K562 (cell line): Measurements from ENCODE around the gene BCL7B. TPM values are rescaled to one million over a fixed set of nuclear protein-coding genes. Genes with fewer than 3 reads are reported as not detected.
A peak's percentile ranks its signal among the peaks of the same experiment; 100 is the strongest.

Experiments
- DNMT1 ChIP-seq: fragments of 450-650 bp; IDR thresholded peaks from 2 replicates; pipeline ENCODE4 v1.6.1; 2016; ENCODE audit warnings: antibody characterized with exemption, mild to moderate bottlenecking
- EHMT2 ChIP-seq: fragments of 450-650 bp; IDR thresholded peaks from 2 replicates; pipeline ENCODE4 v1.6.1; 2018; ENCODE audit warnings: antibody characterized with exemption
- ETV5 ChIP-seq: sonication (generic); formaldehyde crosslinking; IDR thresholded peaks from 2 replicates; pipeline ENCODE4 v1.4.0; 2020; ENCODE audit warnings: low read depth, mild to moderate bottlenecking, missing genetic modification reagents
- FOXJ3 ChIP-seq: sonication (generic); formaldehyde crosslinking; IDR thresholded peaks from 2 replicates; pipeline ENCODE4 v1.4.0; 2020; ENCODE audit warnings: mild to moderate bottlenecking, missing genetic modification reagents
- GTF2E2 ChIP-seq: fragments of 200-800 bp; sonication (Bioruptor generic); IDR thresholded peaks from 2 replicates; pipeline ENCODE4 v1.6.1; 2016; ENCODE audit warnings: missing genetic modification characterization, missing compliant biosample characterization
- HLTF ChIP-seq: fragments of 450-650 bp; IDR thresholded peaks from 2 replicates; pipeline ENCODE4 v1.6.1; 2016
- KDM1A ChIP-seq, 2 experiments: fragments of 450-650 bp; IDR thresholded peaks; 2 replicates each; pipeline ENCODE4 v1.6.1; 2016; ENCODE audit warnings: mild to moderate bottlenecking in 2 of 2
- KLF13 ChIP-seq: fragments of 450-650 bp; IDR thresholded peaks from 2 replicates; pipeline ENCODE4 v1.6.1; 2016; ENCODE audit warnings: missing genetic modification characterization, low read depth, mild to moderate bottlenecking, missing compliant biosample characterization, moderate library complexity, borderline replicate concordance
- MECOM ChIP-seq: fragments of 250-450 bp; sonication (Bioruptor Pico); IDR thresholded peaks from 2 replicates; pipeline ENCODE4 v1.8.0; 2022; ENCODE audit warnings: inconsistent platforms
- MEF2D ChIP-seq: conservative IDR thresholded peaks from 2 replicates; pipeline ENCODE4 v1.6.1; 2016; ENCODE audit warnings: low read depth, missing genetic modification characterization, missing compliant biosample characterization
- MTA2 ChIP-seq: fragments of 450-650 bp; IDR thresholded peaks from 2 replicates; pipeline ENCODE4 v1.6.1; 2016; ENCODE audit warnings: low read depth
- NFRKB ChIP-seq: fragments of 450-650 bp; IDR thresholded peaks from 2 replicates; pipeline ENCODE4 v1.6.1; 2016; ENCODE audit warnings: low read depth
- PML ChIP-seq: IDR thresholded peaks from 2 replicates; pipeline ENCODE4 v1.6.1; 2012; ENCODE audit warnings: low read length, inconsistent platforms
- RB1 ChIP-seq: fragments of 450-650 bp; IDR thresholded peaks from 2 replicates; pipeline ENCODE4 v1.6.1; 2017; ENCODE audit warnings: low read depth, mild to moderate bottlenecking
- RBM25 ChIP-seq: fragments of 200-400 bp; formaldehyde crosslinking; IDR thresholded peaks from 2 replicates; pipeline ENCODE4 v1.6.1; 2018; ENCODE audit warnings: low read length, low read depth, moderate library complexity; ENCODE audit not compliant: severe bottlenecking
- RBM34 ChIP-seq: fragments of 200-400 bp; formaldehyde crosslinking; IDR thresholded peaks from 2 replicates; pipeline ENCODE4 v1.6.1; 2018; ENCODE audit warnings: low read length, borderline replicate concordance; ENCODE audit not compliant: insufficient read depth
- SMARCA4 ChIP-seq: fragments of 450-650 bp; IDR thresholded peaks from 2 replicates; pipeline ENCODE4 v1.6.1; 2016
- SPI1 ChIP-seq: IDR thresholded peaks from 2 replicates; pipeline ENCODE4 v1.6.1; 2011; ENCODE audit warnings: low read depth, low read length, control low read depth, borderline replicate concordance
- SREBF1 ChIP-seq: fragments of 150-350 bp; IDR thresholded peaks from 2 replicates; pipeline ENCODE4 v1.6.1; 2014; ENCODE audit warnings: antibody characterized with exemption, low read depth, low read length, borderline replicate concordance
- SUPT5H ChIP-seq: fragments of 450-650 bp; IDR thresholded peaks from 2 replicates; pipeline ENCODE4 v1.6.1; 2016
- TAL1 ChIP-seq: fragments of 450-650 bp; IDR thresholded peaks from 2 replicates; pipeline ENCODE4 v1.6.1; 2016; ENCODE audit warnings: mild to moderate bottlenecking
- TBP ChIP-seq: optimal IDR thresholded peaks from 2 replicates; pipeline ENCODE3; 2011; ENCODE audit warnings: low read depth, low read length, improper control_type of control experiment
- TEAD1 ChIP-seq, 2 experiments: fragments of 450-650 bp in 1 of 2; sonication (generic) in 1 of 2; formaldehyde crosslinking; IDR thresholded peaks; 2 replicates each; pipeline versions ENCODE4 v1.4.0 to v1.8.0; 2020 to 2022; ENCODE audit warnings: mild to moderate bottlenecking in 2 of 2, missing genetic modification reagents in 1 of 2
- ZBTB8A ChIP-seq: fragments of 450-650 bp; IDR thresholded peaks from 2 replicates; pipeline ENCODE4 v1.6.1; 2018; ENCODE audit warnings: mild to moderate bottlenecking, moderate library complexity; ENCODE audit not compliant: partially characterized antibody
- ZNF324 ChIP-seq: fragments of 250-450 bp; sonication (Bioruptor Pico); IDR thresholded peaks from 2 replicates; pipeline ENCODE4 v1.4.0; 2020; ENCODE audit warnings: mild to moderate bottlenecking
- ZNF830 ChIP-seq: fragments of 250-450 bp; sonication (Bioruptor Pico); IDR thresholded peaks from 2 replicates; pipeline ENCODE4 v1.5.0; 2021; ENCODE audit warnings: mild to moderate bottlenecking
- polyA plus RNA-seq, 8 experiments: library from polyadenylated mRNA; depleted of rRNA in 4 of 8; stranded (reverse) in 5 of 8; unstranded in 3 of 8; fragments of >200 nt; fragmentation: Nextera tagmentation in 2 of 8; fragmentation: Illumina TruSeq in 1 of 8; extraction: Ambion mirVana in 2 of 8; extraction: Trizol in 1 of 8; gene quantifications; 2 replicates each; pipeline versions ENCODE4 v1.2.1 to v1.2.3, GENCODE V29; 2011 to 2014; ENCODE audit warnings: inconsistent platforms in 1 of 8, missing spikeins in 1 of 8
- total RNA-seq, 7 experiments: library from RNA; depleted of rRNA in 6 of 7; stranded (reverse); fragments of >200 nt in 6 of 7; fragmentation: Illumina TruSeq in 2 of 7; extraction: Trizol in 2 of 7; gene quantifications; 2 replicates each; pipeline versions ENCODE4 v1.2.1 to v1.2.3, GENCODE V29; 2011 to 2021; ENCODE audit warnings: low replicate concordance in 1 of 7
- TF ChIP-seq, protein P1 (sequence below): sonication (generic); formaldehyde crosslinking; IDR thresholded peaks from 2 replicates; pipeline ENCODE4 v1.8.0; 2022; ENCODE audit warnings: missing genetic modification reagents, mild to moderate bottlenecking, borderline replicate concordance
- TF ChIP-seq, protein P2 (sequence below), 3 experiments: fragments of 200-800 bp in 1 of 3; sonication (Bioruptor generic) in 1 of 3; sonication (generic) in 1 of 3; formaldehyde crosslinking in 1 of 3; IDR thresholded peaks; 2 replicates each; pipeline versions ENCODE4 v1.6.1 to v1.8.0; 2016 to 2022; ENCODE audit warnings: mild to moderate bottlenecking in 2 of 3, missing compliant biosample characterization in 2 of 3, missing genetic modification characterization in 2 of 3, missing genetic modification reagents in 1 of 3

The BCL7B gene
- total and polyA plus RNA-seq, 9 of the 15 experiments (the other 6 are each of a cell fraction or from before 2014, with no cell fraction given): 10.0 to 73.2 (median 32.9) TPM

DNA sequence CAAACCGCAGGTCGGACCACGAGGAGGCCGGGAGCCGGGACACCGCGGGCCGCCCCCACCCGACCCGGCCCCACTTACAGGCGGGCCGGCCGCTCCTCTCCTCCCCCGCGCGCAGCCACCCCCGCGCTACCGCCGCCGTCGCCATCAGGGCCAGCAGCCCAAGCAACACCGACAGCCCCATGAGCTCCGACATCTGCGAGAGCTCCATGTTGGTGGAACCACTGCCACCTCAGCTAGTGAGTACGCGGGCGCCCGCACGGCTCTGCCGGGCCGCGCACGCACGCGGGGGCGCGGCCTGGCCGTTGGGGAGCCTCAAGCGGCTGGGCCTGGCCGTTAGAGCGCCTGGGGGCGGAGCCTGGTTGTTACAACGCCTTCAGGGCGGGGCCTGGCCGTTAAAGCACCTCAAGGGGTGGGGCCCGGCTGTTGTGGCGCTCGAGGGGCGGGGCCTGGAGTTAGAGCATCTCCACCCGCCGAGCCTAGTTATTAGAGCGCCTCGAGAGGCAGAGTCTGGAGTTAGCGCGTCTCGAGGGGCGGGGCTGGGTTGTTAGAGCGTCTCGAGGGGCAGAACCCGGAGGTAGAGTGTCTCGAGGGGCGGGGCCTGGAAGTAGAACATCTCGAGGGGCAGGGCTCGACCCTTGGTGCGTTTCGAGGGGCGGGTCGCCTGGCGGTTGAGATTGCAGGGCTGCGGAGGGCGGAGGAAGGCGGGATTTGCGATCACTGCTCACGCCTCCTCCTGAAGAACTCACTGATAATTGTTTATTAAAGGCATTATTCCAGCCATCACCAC, 21.0 kb upstream of the BCL7B start, which contains the start of gene TBL2 (continued):
- TF ChIP-seq ZBTB8A (no peak), MEF2D (tag) (no peak), GTF2E2 (tag) (peak; percentile 81; the same call in 1 of the 2 replicates), NFRKB (no peak; the same call in 1 of the 2 replicates), FOXJ3 (CRISPR knock-in tag) (no peak), SPI1 (no peak), KLF13 (tag) (no peak), RBM25 (peak; percentile 9), MTA2 (no peak), ZNF324 (CRISPR knock-in tag) (no peak), TAL1 (no peak), RBM34 (0 out of 2 replicates have a peak, but pooled peaks have one; percentile 95), ETV5 (CRISPR knock-in tag) (no peak), EHMT2 (no peak), MECOM (CRISPR knock-in tag) (no peak), RB1 (peak; percentile 86), SREBF1 (no peak), TBP (peak; percentile 92), DNMT1 (no peak), SUPT5H (peak; percentile 93), ZNF830 (CRISPR knock-in tag) (0 out of 2 replicates have a peak, but pooled peaks have one; percentile 20), TEAD1 (CRISPR knock-in tag; IDR thresholded peaks at IDR 0.05) (no peak), SMARCA4 (no peak), KDM1A (IDR thresholded peaks at IDR 0.05) (peak; percentile 28 to 38; a peak in 2 of 4 replicates), PML (peak; percentile 89), HLTF (no peak)
- TF ChIP-seq, protein P1, sequence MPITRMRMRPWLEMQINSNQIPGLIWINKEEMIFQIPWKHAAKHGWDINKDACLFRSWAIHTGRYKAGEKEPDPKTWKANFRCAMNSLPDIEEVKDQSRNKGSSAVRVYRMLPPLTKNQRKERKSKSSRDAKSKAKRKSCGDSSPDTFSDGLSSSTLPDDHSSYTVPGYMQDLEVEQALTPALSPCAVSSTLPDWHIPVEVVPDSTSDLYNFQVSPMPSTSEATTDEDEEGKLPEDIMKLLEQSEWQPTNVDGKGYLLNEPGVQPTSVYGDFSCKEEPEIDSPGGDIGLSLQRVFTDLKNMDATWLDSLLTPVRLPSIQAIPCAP: no peak; the same call in 1 of the 2 replicates
- TF ChIP-seq, protein P2, sequence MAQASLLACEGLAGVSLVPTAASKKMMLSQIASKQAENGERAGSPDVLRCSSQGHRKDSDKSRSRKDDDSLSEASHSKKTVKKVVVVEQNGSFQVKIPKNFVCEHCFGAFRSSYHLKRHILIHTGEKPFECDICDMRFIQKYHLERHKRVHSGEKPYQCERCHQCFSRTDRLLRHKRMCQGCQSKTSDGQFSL (CRISPR knock-in tag; IDR thresholded peaks at IDR 0.05): no peak; the same call in 1 of the 2 replicates
- TF ChIP-seq, protein P2 (tag; IDR thresholded peaks at IDR 0.05): no peak
